ENCODE data around the gene MTHFD2L. TPM values are rescaled to one million over a fixed set of nuclear protein-coding genes. Genes with fewer than 3 reads are reported as not detected.
A peak's percentile ranks its signal among the peaks of the same experiment; 100 is the strongest.

MTHFD2L gene
- total RNA-seq, 2 donors from 2014 or later: 13.2 to 13.8 TPM

GRCh38 chr4:74228691-74229640 is 71.0 kb downstream of the MTHFD2L start:
- intact Hi-C loops (cut with DNase I): no loop called here
- TF ChIP-seq POLR2A (IDR thresholded peaks at IDR 0.05) (no peak), CTCF (IDR thresholded peaks at IDR 0.05) (peak; percentile 46 to 88 (median 67))
- no peak overlapping the region for H3K27ac ChIP-seq
- peak; percentile 63 for ATAC-seq
- H3K4me1 ChIP-seq: no peaks in the 10 kb centered on the region
- 46% methylated on average over 4 of the region's 4 CpGs for WGBS, 2 donors
- no peaks in the 10 kb centered on the region for H3K27me3 ChIP-seq
- H3K4me3 ChIP-seq: no peak overlapping the region
- no peaks in the 10 kb centered on the region for H3K9me3 ChIP-seq
- no peaks in the 10 kb centered on the region for H3K36me3 ChIP-seq (replicated peaks in 1 of 2; ENCODE audit: insufficient read depth in 1 of 2, low read depth in 2 of 2)
- peak; percentile 74 to 80 (median 78) for DNase-seq

- H3K36me3 ChIP-seq (replicated peaks in 1 of 2; ENCODE audit: insufficient read depth in 1 of 2, low read depth in 2 of 2): no peaks in the 10 kb centered on the region
- H3K27ac ChIP-seq: no peak overlapping the region
- intact Hi-C loops (cut with DNase I): no loop called here
- H3K9me3 ChIP-seq: no peaks in the 10 kb centered on the region
- H3K4me1 ChIP-seq: no peaks in the 10 kb centered on the region
- TF ChIP-seq CTCF (IDR thresholded peaks at IDR 0.05) (no peak), POLR2A (IDR thresholded peaks at IDR 0.05) (no peak)
- H3K27me3 ChIP-seq: no peaks in the 10 kb centered on the region
- no peak overlapping the region for H3K4me3 ChIP-seq
- peak in 1 of 4 donors; percentile 9 for DNase-seq
- ATAC-seq: peak; percentile 21
- WGBS, 2 donors: 52 to 57% methylated on average over 7 of the region's 7 CpGs
These were observed 73.1 kb downstream of the MTHFD2L start for GRCh38 chr4:74230902-74231499.

GRCh38 chr4:74235135-74235534 is 77.2 kb downstream of the MTHFD2L start:
- intact Hi-C loops (cut with DNase I): no loop called here
- TF ChIP-seq POLR2A (IDR thresholded peaks at IDR 0.05) (no peak), CTCF (IDR thresholded peaks at IDR 0.05) (no peak)
- no peak for ATAC-seq

GRCh38 chr4:74237425-74237966 is 79.6 kb downstream of the MTHFD2L start:
- no peaks in the 10 kb centered on the region for H3K36me3 ChIP-seq (replicated peaks in 1 of 2; ENCODE audit: insufficient read depth in 1 of 2, low read depth in 2 of 2)
- no peaks in the 10 kb centered on the region for H3K27me3 ChIP-seq
- no peaks in the 10 kb centered on the region for H3K9me3 ChIP-seq
- DNase-seq (no peak), ATAC-seq (no peak)
- intact Hi-C loops (cut with DNase I): no loop called here
- H3K27ac ChIP-seq: no peak overlapping the region
- WGBS, 2 donors: 88 to 96% methylated on average over 3 of the region's 3 CpGs
- no peak for TF ChIP-seq CTCF (IDR thresholded peaks at IDR 0.05)
- no peak for TF ChIP-seq POLR2A (IDR thresholded peaks at IDR 0.05)
- no peak overlapping the region for H3K4me3 ChIP-seq
- no peaks in the 10 kb centered on the region for H3K4me1 ChIP-seq

More at GRCh38 chr4:74235135-74235534, 77.2 kb downstream of the MTHFD2L start:
- no peak overlapping the region for H3K4me3 ChIP-seq
- H3K4me1 ChIP-seq: no peaks in the 10 kb centered on the region
- no peaks in the 10 kb centered on the region for H3K36me3 ChIP-seq (replicated peaks in 1 of 2; ENCODE audit: insufficient read depth in 1 of 2, low read depth in 2 of 2)
- H3K27ac ChIP-seq: no peak overlapping the region
- no peaks in the 10 kb centered on the region for H3K27me3 ChIP-seq
- no peaks in the 10 kb centered on the region for H3K9me3 ChIP-seq
- no peak for DNase-seq

Data from body of pancreas (tissue), 4 donors.